SU-DHL-6 (cell line): ENCODE measurements around the gene XPO5.

Experiments
- H2AFZ ChIP-seq: fragments of 200-600 bp; sonication (generic); 2 replicates; pipeline ENCODE4 v1.6.1; 2014; ENCODE audit warnings: low read depth, mild to moderate bottlenecking, moderate library complexity, mixed read lengths, antibody characterized with exemption, low read length; ENCODE audit not compliant: severe bottlenecking
- H3F3A ChIP-seq: fragments of 200-600 bp; shearing (Covaris generic); 2 replicates; pipeline ENCODE4 v1.6.0; 2016; ENCODE audit warnings: antibody characterized with exemption, mild to moderate bottlenecking; ENCODE audit not compliant: insufficient read depth
- H3K27ac ChIP-seq: fragments of 200-600 bp; sonication (generic); 2 replicates; pipeline ENCODE4 v1.5.1; 2016; ENCODE audit warnings: low read depth, mild to moderate bottlenecking, low read length, moderate library complexity, mixed read lengths
- H3K27me3 ChIP-seq: fragments of 200-600 bp; sonication (generic), shearing (Covaris generic); 2 replicates; pipeline ENCODE4 v1.6.0; 2014; ENCODE audit warnings: mild to moderate bottlenecking, low read length
- H3K36me3 ChIP-seq: fragments of 200-600 bp; sonication (generic); 2 replicates; pipeline ENCODE4 v1.6.1; 2014; ENCODE audit warnings: mild to moderate bottlenecking, low read length, mixed read lengths
- H3K4me2 ChIP-seq: fragments of 300-600, 200-600 bp; shearing (Covaris generic), sonication (generic); 2 replicates; pipeline ENCODE4 v1.6.0; 2014; ENCODE audit warnings: low read length, low read depth, mild to moderate bottlenecking; ENCODE audit not compliant: poor library complexity, severe bottlenecking
- H3K4me3 ChIP-seq: fragments of 200-600 bp; sonication (generic); 2 replicates; pipeline ENCODE4 v1.5.1; 2014; ENCODE audit warnings: antibody characterized with exemption, low read length, mild to moderate bottlenecking, mixed read lengths; ENCODE audit not compliant: insufficient read depth, poor library complexity, severe bottlenecking
- H3K79me2 ChIP-seq: fragments of 200-600 bp; sonication (generic); 2 replicates; pipeline ENCODE4 v1.6.1; 2014; ENCODE audit warnings: mild to moderate bottlenecking, low read length, moderate library complexity; ENCODE audit not compliant: insufficient read depth
- H3K9ac ChIP-seq: fragments of 200-600 bp; sonication (generic); 2 replicates; pipeline ENCODE4 v1.7.0; 2014; ENCODE audit warnings: mild to moderate bottlenecking, low read length
- H3K9me2 ChIP-seq: fragments of 200-600 bp; sonication (generic); replicated peaks from 2 replicates; pipeline ENCODE4 v1.6.1; 2014; ENCODE audit warnings: low read length; ENCODE audit not compliant: insufficient read depth
- H3K9me3 ChIP-seq: fragments of 200-600 bp; sonication (generic); 2 replicates; pipeline ENCODE4 v1.6.1; 2014; ENCODE audit warnings: low read length, mixed read lengths; ENCODE audit not compliant: insufficient read depth
- H4K20me1 ChIP-seq: fragments of 200-600 bp; sonication (generic); 2 replicates; pipeline ENCODE4 v1.6.1; 2014; ENCODE audit warnings: low read depth, mild to moderate bottlenecking, antibody characterized with exemption, low read length, moderate library complexity, mixed read lengths
- EZH2phosphoT487 ChIP-seq: fragments of 200-600 bp; sonication (generic), shearing (Covaris generic); conservative IDR thresholded peaks from 2 replicates; pipeline ENCODE4 v1.6.1; 2018; ENCODE audit warnings: mild to moderate bottlenecking, antibody characterized with exemption, low read length, moderate library complexity, mixed read lengths
- TF ChIP-seq, protein P1 (sequence below): fragments of 200-600 bp; sonication (generic); IDR thresholded peaks from one replicate; pipeline ENCODE4 v1.5.1; 2017; ENCODE audit warnings: antibody characterized with exemption, mild to moderate bottlenecking, low read length, moderate library complexity; ENCODE audit not compliant: insufficient read depth, poor library complexity, severe bottlenecking

Gene XPO5

DNA sequence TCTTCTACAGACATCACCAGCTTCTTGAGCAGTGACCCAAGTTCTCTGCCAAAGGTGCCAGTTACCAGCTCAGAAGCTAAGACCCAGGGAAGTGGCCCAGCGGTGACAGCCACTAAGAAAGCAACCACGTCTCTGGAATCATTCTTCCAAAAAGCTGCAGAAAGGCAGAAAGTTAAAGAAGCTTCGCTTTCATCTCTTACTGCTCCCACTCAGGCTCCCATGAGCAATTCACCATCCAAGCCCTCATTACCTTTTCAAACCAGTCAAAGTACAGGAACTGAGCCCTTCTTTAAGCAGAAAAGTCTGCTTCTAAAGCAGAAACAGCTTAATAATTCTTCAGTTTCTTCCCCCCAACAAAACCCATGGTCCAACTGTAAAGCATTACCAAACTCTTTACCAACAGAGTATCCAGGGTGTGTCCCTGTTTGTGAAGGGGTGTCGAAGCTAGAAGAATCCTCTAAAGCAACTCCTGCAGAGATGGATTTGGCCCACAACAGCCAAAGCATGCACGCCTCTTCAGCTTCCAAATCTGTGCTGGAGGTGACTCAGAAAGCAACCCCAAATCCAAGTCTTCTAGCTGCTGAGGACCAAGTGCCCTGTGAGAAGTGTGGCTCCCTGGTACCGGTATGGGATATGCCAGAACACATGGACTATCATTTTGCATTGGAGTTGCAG lies 38.0 kb upstream of the XPO5 start:
- no peak overlapping the region for H3K9ac ChIP-seq
- H3K36me3 ChIP-seq, result peaks cover 49% of the 10 kb centered on the region
- H3K27ac ChIP-seq, result no peak overlapping the region
- TF ChIP-seq, protein P1, sequence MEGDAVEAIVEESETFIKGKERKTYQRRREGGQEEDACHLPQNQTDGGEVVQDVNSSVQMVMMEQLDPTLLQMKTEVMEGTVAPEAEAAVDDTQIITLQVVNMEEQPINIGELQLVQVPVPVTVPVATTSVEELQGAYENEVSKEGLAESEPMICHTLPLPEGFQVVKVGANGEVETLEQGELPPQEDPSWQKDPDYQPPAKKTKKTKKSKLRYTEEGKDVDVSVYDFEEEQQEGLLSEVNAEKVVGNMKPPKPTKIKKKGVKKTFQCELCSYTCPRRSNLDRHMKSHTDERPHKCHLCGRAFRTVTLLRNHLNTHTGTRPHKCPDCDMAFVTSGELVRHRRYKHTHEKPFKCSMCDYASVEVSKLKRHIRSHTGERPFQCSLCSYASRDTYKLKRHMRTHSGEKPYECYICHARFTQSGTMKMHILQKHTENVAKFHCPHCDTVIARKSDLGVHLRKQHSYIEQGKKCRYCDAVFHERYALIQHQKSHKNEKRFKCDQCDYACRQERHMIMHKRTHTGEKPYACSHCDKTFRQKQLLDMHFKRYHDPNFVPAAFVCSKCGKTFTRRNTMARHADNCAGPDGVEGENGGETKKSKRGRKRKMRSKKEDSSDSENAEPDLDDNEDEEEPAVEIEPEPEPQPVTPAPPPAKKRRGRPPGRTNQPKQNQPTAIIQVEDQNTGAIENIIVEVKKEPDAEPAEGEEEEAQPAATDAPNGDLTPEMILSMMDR, result no peak
- no peak for TF ChIP-seq EZH2phosphoT487
- no peaks in the 10 kb centered on the region for H3K9me2 ChIP-seq
- no peak overlapping the region for H3K4me3 ChIP-seq
- peaks cover 47% of the 10 kb centered on the region for H3F3A ChIP-seq
- no peaks in the 10 kb centered on the region for H3K27me3 ChIP-seq
- no peaks in the 10 kb centered on the region for H4K20me1 ChIP-seq
- no peak overlapping the region for H3K4me2 ChIP-seq
- no peaks in the 10 kb centered on the region for H3K9me3 ChIP-seq
- 0 out of 2 replicates have a peak, but pooled peaks cover 3% of the 10 kb centered on the region for H3K79me2 ChIP-seq
- no peak overlapping the region for H2AFZ ChIP-seq

DNA sequence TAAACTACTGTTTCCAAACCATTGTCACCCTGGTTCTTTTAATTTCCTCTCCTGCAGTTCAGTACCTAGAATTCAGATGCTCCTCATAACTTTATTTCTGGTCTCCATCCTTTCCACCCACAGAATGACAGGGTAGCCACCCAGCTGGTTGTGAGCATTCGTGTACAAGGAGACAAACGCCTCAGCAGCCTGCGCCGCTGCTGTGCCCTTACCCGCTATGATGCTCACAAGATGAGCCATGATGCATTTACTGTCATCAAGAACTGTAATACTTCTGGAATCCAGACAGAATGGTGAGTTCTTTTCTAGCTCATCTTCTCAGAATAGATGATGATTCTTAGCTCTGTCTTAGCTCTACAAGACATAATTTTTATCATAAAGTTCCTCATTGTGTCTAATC lies 34.6 kb upstream of the XPO5 start:
- Histone ChIP-seq H3K27ac (no peak overlapping the region), H4K20me1 (no peaks in the 10 kb centered on the region), H3K4me3 (no peak overlapping the region), H3K9ac (no peak overlapping the region), H3K4me2 (no peak overlapping the region), H3K27me3 (no peaks in the 10 kb centered on the region), H3K79me2 (peaks cover 9% of the 10 kb centered on the region; the same call in 1 of the 2 replicates), H3F3A (peaks cover 53% of the 10 kb centered on the region), H2AFZ (no peak overlapping the region), H3K9me3 (no peaks in the 10 kb centered on the region), H3K9me2 (no peaks in the 10 kb centered on the region), H3K36me3 (peaks cover 73% of the 10 kb centered on the region)
- TF ChIP-seq, protein P1, result no peak
- no peak for TF ChIP-seq EZH2phosphoT487

DNA sequence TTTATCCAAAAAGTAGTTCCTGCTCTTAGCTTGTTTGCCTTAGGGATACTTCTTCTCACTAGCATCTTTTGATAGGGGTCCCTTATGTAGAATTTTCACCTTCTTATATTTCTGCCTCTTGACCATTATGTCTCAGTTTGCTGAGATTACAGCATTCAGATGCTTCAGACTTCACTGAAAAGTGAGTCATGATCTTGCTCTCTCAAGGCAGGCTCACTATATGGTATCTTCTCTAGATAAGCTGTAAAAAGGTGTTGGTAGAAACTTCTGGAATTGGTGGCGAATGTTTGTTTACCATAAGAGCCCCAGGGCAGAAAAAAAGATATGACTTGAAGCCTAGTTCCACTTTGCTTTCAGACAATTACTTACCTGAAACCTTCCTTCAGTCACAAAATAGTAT lies 33.6 kb upstream of the XPO5 start:
- no peak overlapping the region for H2AFZ ChIP-seq
- TF ChIP-seq, protein P1, result no peak
- TF ChIP-seq EZH2phosphoT487, result no peak
- H3K4me2 ChIP-seq, result no peak overlapping the region
- H4K20me1 ChIP-seq, result no peaks in the 10 kb centered on the region
- H3K9me2 ChIP-seq, result no peaks in the 10 kb centered on the region
- H3K9me3 ChIP-seq, result no peaks in the 10 kb centered on the region
- no peak overlapping the region for H3K4me3 ChIP-seq
- no peaks in the 10 kb centered on the region for H3K27me3 ChIP-seq
- H3F3A ChIP-seq, result peaks cover 58% of the 10 kb centered on the region
- no peak overlapping the region for H3K27ac ChIP-seq
- peaks cover 75% of the 10 kb centered on the region for H3K36me3 ChIP-seq
- peaks cover 9% of the 10 kb centered on the region; the same call in 1 of the 2 replicates for H3K79me2 ChIP-seq
- H3K9ac ChIP-seq, result no peak overlapping the region
